IPS-15b (cell line): ENCODE results near the gene ANKRD13A.
"Not testable (repeated sequence)": the region's sequence is repeated elsewhere in the genome, so short reads cannot be mapped to it uniquely, and the experiment has no call there.

Experiments
- H3K27me3 ChIP-seq: one replicate; pipeline ENCODE4 v1.6.1; 2013; ENCODE audit warnings: low read length; ENCODE audit not compliant: control insufficient read depth, insufficient read depth
- H3K36me3 ChIP-seq: one replicate; pipeline ENCODE4 v1.6.1; 2013; ENCODE audit warnings: low read length; ENCODE audit not compliant: control insufficient read depth, insufficient read depth
- H3K4me1 ChIP-seq: one replicate; pipeline ENCODE4 v1.6.1; 2013; ENCODE audit warnings: mild to moderate bottlenecking, low read length; ENCODE audit not compliant: control insufficient read depth, insufficient read depth
- H3K4me3 ChIP-seq: one replicate; pipeline ENCODE4 v1.5.1; 2013; ENCODE audit warnings: low read depth, low read length
- H3K9ac ChIP-seq: one replicate; pipeline ENCODE4 v1.6.1; 2013; ENCODE audit warnings: low read depth, mild to moderate bottlenecking, low read length
- H3K9me3 ChIP-seq: one replicate; pipeline ENCODE4 v1.6.1; 2013; ENCODE audit warnings: mild to moderate bottlenecking, low read length; ENCODE audit not compliant: control insufficient read depth, insufficient read depth

ANKRD13A gene

GRCh38 chr12:109962398-109962797, 36.8 kb upstream of the ANKRD13A start:
- H3K36me3 ChIP-seq: peaks cover 9% of the 10 kb centered on the region
- no peak overlapping the region for H3K9ac ChIP-seq
- H3K27me3 ChIP-seq: no peaks in the 10 kb centered on the region
- H3K4me3 ChIP-seq: no peak overlapping the region
- peaks cover under 1% of the 10 kb centered on the region for H3K4me1 ChIP-seq
- no peaks in the 10 kb centered on the region for H3K9me3 ChIP-seq

GRCh38 chr12:109963330-109963729, 35.9 kb upstream of the ANKRD13A start:
- Histone ChIP-seq H3K4me1 (peaks cover 3% of the 10 kb centered on the region), H3K27me3 (no peaks in the 10 kb centered on the region), H3K36me3 (peaks cover 9% of the 10 kb centered on the region), H3K4me3 (no peak overlapping the region), H3K9me3 (no peaks in the 10 kb centered on the region), H3K9ac (no peak overlapping the region)

DNA sequence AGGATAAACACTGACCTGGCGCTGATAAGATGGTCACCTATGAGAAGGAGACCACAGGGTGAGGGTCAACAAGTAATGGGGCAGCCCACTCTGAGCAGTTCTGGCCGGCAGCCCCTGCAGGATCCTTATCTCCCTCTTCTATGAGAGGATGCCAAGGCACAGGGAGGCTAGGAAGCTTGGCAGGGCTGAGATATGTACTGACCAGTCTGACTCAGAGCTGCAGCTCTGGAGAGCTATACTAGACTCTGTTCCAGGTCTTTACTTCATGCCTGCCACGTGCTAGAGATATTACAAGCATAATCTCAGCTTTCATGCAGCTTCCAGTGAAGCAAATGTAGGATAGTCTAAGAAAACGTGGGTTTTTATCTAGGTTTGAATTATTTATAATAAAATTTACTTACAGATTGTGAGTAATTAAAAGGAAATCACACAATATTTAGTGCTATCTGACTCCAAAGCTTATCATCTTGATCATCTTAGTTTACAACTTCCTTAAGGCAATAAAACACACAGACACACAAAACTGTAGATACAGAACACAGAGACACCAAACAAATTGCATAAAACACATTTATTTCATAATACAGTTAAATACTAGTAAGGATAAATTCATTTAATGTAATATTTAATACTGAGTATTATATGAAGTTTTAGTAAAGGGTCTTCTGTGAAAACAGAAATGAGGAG, 35.3 kb upstream of the ANKRD13A start:
- H3K9ac ChIP-seq: no peak overlapping the region
- no peaks in the 10 kb centered on the region for H3K27me3 ChIP-seq
- peaks cover 3% of the 10 kb centered on the region for H3K4me1 ChIP-seq
- no peaks in the 10 kb centered on the region for H3K9me3 ChIP-seq
- H3K4me3 ChIP-seq: no peak overlapping the region
- H3K36me3 ChIP-seq: peaks cover 9% of the 10 kb centered on the region

DNA sequence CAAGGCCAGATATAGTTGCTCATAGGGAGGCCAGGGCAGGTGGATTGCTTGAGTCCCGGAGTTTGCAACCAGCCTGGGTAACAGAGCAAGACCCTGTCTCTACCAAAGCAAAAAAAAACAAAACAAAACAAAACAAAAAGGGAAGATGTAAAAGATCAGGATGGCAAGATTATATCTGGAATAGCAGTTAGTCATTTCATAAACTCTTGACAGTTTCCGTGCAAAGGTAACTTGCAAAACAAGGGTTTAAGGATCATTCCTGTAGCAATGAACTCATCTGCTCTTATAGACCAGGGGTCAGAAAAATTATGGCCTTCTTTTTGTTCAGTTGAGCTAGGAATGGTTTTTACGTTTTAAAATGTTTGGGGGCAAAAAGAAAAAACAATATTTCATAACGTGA, 32.7 kb upstream of the ANKRD13A start:
- Histone ChIP-seq H3K4me3 (no peak overlapping the region), H3K36me3 (no peaks in the 10 kb centered on the region), H3K27me3 (no peaks in the 10 kb centered on the region), H3K4me1 (peaks cover 3% of the 10 kb centered on the region), H3K9me3 (no peaks in the 10 kb centered on the region), H3K9ac (no peak overlapping the region)

DNA sequence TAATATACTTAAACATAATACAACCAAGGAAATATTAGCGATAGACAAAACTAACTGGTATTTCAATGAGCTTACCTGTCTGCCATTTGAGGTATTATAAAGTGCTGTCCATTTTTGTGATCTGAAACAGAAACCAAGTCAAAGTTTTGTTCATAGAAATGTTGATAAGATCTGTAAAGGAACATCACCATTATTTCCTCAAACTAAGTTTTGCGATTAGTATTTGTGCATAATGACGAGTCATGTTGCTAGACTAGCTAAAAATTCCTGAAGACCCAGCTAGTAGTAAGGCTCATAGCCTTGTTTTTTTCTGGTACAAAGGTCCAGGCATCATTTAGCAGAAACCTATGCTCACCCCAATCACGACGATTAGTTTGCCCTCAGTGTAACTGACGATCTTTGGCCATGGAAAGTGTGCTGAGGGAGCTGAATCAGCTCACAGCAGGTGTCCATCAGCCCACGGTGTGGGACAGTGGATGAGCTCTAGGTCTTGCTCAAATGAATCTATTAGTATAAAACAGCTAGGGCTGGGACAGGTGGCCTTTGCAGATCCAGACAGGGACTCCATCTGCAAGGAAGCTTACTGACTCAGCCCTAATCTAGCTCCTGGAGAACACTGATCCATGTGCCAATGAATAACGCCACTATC, 31.7 kb upstream of the ANKRD13A start:
- Histone ChIP-seq H3K36me3 (no peaks in the 10 kb centered on the region), H3K4me1 (peaks cover 3% of the 10 kb centered on the region), H3K9me3 (no peaks in the 10 kb centered on the region), H3K4me3 (no peak overlapping the region), H3K27me3 (no peaks in the 10 kb centered on the region), H3K9ac (no peak overlapping the region)

DNA sequence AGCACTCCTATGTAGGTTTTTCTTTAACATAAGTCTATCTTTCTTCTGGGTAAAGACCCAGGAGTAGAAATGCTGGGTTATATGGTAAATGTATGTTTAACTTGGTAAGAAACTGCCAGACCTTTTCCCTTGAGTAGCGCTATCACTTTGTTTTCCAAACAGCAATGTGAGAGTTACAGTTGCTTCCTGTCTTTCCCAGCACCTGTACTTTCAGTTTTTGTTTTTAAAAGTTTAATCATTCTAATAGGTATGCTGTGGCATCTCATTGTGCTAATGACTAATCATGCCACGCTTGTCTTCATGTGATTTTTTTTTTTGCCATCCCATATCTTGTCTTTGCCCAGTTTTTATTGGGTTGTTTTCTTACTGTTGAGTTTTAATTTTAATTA, 31.2 kb upstream of the ANKRD13A start:
- no peaks in the 10 kb centered on the region for H3K27me3 ChIP-seq
- no peaks in the 10 kb centered on the region for H3K36me3 ChIP-seq
- no peak overlapping the region for H3K9ac ChIP-seq
- no peaks in the 10 kb centered on the region for H3K9me3 ChIP-seq
- no peak overlapping the region for H3K4me3 ChIP-seq
- H3K4me1 ChIP-seq: peaks cover 3% of the 10 kb centered on the region

- H3K4me1 ChIP-seq: peaks cover 3% of the 10 kb centered on the region
- no peak overlapping the region for H3K4me3 ChIP-seq
- H3K36me3 ChIP-seq: no peaks in the 10 kb centered on the region
- no peaks in the 10 kb centered on the region for H3K9me3 ChIP-seq
- no peaks in the 10 kb centered on the region for H3K27me3 ChIP-seq
- H3K9ac ChIP-seq: no peak overlapping the region
Measured at GRCh38 chr12:109968801-109969200, 30.4 kb upstream of the ANKRD13A start.

DNA sequence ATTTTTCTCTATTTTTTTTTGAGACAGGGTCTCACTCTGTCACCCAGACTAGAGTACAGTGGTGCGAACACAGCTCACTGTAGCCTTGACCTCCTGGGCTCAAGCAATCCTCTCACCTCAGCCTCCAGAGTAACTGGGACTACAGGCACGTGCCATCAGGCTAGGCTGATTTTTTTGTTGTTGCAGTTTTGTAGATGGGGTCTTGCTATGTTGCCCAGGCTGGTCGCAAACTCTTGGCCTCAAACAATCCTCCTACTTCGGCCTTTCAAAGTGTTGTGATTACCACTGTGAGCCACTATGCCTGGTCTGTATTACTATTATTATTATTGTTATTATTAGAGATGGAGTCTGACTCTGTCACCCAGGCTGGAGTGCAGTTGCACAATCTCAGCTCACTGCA, 26.4 kb upstream of the ANKRD13A start:
- no peaks in the 10 kb centered on the region for H3K4me1 ChIP-seq
- no peak overlapping the region for H3K4me3 ChIP-seq
- H3K9me3 ChIP-seq: no peaks in the 10 kb centered on the region
- no peaks in the 10 kb centered on the region for H3K27me3 ChIP-seq
- peaks cover 2% of the 10 kb centered on the region for H3K36me3 ChIP-seq
- no peak overlapping the region for H3K9ac ChIP-seq

DNA sequence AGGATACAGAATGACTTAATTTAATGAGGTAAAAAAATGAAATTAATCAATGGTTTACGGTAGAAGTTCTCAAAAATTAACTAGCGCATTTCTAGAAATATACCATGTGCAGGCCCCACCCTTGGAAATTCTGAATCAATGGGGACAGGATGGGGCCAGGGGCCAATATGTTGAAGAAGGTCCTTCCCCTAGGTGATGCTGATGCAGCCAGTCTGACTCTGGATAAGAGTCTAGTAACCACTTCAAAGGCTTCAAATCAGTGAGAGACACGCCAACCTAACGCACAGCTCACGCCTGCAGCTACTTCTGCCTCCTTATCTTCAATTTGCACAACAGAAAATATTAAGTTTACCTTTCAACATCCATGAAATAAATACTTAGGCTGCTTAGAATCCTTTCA, 17.9 kb upstream of the ANKRD13A start:
- Histone ChIP-seq H3K27me3 (no peaks in the 10 kb centered on the region), H3K4me3 (no peak overlapping the region), H3K9ac (no peak overlapping the region), H3K4me1 (no peaks in the 10 kb centered on the region), H3K9me3 (no peaks in the 10 kb centered on the region), H3K36me3 (peaks cover 2% of the 10 kb centered on the region)

DNA sequence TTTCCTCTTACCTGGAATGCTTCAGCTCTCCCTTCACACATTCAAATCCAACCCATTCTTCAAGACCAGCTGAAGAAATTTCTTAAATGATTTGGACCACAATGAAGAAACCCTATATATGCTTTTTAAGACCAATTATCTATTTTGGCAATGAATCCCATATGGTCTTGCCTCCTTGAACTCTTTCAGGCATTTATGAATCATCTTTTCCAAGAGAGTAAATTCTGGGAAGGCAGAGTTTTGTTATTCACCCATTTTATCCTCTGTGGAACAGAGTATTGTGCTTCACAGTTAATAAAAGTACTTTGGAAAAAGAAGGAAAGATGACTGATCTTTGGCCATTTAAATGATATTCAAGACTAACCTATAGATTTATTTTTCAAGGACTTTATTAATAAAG, 17.0 kb upstream of the ANKRD13A start:
- peaks cover 1% of the 10 kb centered on the region for H3K36me3 ChIP-seq

DNA sequence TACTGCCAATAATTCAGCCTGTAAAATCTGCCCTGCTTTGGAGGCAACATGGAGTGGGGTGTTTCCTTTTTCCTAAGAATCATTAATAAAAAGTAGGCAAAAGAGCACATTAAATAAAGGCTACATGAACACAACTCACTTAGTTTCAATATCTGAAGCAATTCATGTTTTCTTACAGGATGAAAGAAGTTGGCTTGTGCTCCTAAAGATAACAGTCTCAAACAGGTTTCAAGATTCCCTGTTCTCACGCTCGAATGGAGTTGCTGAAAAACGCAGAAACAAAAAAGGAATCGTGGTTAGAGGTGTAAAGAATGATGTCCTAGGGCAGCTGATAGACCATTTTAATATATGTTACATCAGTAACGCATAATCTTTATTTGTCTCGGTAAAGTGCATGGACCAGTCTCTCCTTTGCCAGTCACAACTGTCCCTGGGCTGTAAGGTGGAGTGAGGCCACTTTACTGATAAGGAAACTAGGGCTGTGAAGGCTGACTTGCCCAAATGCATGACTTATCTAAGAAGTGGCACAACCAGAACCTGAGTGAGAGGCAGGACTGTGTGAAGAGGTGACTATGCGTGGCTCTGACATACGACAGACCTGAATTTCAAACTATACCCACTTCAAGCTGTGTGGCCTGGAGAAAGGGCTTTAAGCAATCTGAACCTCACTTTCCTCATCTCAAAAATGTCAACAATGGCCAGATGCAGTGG, 15.6 kb upstream of the ANKRD13A start:
- H3K36me3 ChIP-seq: no peaks in the 10 kb centered on the region

More for the DNA sequence above, 17.0 kb upstream of the ANKRD13A start:
- no peak overlapping the region for H3K9ac ChIP-seq
- no peaks in the 10 kb centered on the region for H3K4me1 ChIP-seq
- no peaks in the 10 kb centered on the region for H3K9me3 ChIP-seq
- H3K27me3 ChIP-seq: no peaks in the 10 kb centered on the region
- no peak overlapping the region for H3K4me3 ChIP-seq

DNA sequence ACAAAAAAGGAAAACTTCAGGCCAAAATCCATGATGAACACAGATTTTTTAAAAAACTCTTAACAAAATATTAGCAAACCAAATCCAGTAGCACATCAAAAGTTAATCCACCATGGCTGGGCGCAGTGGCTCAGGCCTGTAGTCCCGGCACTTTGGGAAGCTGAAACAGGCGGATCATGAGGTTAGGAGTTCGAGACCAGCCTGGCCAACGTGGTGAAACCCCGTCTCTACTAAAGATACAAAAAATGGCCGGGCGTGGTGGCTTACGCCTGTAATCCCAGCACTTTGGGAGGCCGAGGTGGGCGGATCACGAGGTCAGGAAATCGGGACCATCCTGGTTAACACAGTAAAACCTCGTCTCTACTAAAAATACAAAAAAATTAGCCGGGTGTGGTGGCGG, 13.0 kb upstream of the ANKRD13A start:
- H3K9me3 ChIP-seq, H3K9ac ChIP-seq, H3K27me3 ChIP-seq, H3K4me1 ChIP-seq, H3K4me3 ChIP-seq, H3K36me3 ChIP-seq: not testable (repeated sequence)

More for the DNA sequence above, 15.6 kb upstream of the ANKRD13A start:
- H3K27me3 ChIP-seq: no peaks in the 10 kb centered on the region
- H3K9me3 ChIP-seq: no peaks in the 10 kb centered on the region
- no peaks in the 10 kb centered on the region for H3K4me1 ChIP-seq
- H3K9ac ChIP-seq: no peak overlapping the region
- H3K4me3 ChIP-seq: no peak overlapping the region
